GM12865 (cell line): ENCODE results near the gene RNF214.

Experiments used
- DNase-seq: peaks from one replicate; pipeline ENCODE4 v3.0.0; 2010; ENCODE audit warnings: low read depth
- H3K4me3 ChIP-seq: 2 replicates; pipeline ENCODE4 v1.5.1; 2011; ENCODE audit warnings: mild to moderate bottlenecking, low read depth, low read length, control low read depth
- CTCF ChIP-seq: IDR thresholded peaks from 2 replicates; pipeline ENCODE4 v1.5.1; 2011; ENCODE audit warnings: low read length, control low read depth, low read depth, inconsistent platforms; ENCODE audit not compliant: insufficient read depth; ENCODE audit errors: missing control alignments

The RNF214 gene

DNA sequence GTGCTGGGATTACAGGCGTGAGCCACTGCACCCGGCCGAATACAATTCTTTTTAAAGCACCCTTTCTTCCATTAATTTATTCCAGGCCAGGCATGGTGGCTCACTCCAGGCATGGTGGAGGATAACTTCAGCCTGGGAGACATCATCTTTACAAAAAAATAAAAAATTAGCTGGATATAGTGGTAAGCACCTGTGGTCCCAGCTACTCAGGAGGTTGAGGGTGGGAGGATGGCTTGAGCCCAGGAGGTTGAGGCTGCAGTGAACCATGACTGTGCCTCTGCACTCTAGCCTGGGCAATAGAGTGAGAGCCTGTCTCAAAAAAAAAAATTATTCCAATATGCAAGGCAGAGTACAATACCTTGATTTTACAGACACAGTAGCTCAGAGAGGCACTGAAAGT is 21.9 kb upstream of the RNF214 start:
- no peak overlapping the region for H3K4me3 ChIP-seq
- TF ChIP-seq CTCF = no peak
- DNase-seq = no peak

DNA sequence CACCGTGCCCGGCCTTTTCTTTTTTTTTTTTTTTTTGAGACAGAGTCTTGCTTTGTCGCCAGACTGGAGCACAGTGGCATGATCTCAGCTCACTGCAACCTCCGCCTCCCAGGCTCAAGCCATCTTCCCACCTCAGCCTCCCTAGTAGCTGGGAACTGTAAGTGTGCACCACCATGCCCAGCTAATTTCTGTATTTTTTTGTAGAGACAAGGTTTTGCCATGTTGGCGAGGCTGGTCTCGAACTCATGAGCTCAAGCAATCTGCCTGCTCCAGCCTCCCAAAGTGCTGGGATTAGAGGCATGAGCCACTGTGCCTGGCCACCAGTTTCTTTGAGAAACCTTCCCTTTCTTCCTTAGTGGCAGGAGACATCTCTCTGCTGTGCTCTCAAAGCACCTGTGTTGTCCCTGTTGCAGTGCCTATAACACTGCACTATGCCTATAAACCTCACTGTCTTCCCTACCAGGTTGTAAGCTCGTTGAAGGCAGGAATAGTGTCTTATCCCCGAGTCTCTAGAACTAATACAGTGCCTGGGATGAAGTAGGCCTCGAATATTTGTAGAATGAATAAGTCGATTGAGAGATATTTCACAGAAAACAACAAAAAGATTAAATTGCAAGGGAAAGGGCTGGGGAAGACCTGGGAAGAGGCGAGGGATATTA is 19.6 kb upstream of the RNF214 start:
- no peak for TF ChIP-seq CTCF
- no peak overlapping the region for H3K4me3 ChIP-seq
- no peak for DNase-seq

GRCh38 chr11:117214404-117215110 is 17.9 kb upstream of the RNF214 start:
- no peak overlapping the region for H3K4me3 ChIP-seq
- TF ChIP-seq CTCF = no peak
- no peak for DNase-seq

- H3K4me3 ChIP-seq = no peak overlapping the region
- DNase-seq = no peak
- no peak for TF ChIP-seq CTCF
Observed at GRCh38 chr11:117217141-117218084, 15.1 kb upstream of the RNF214 start.

GRCh38 chr11:117218133-117218915 is 14.1 kb upstream of the RNF214 start:
- no peak for DNase-seq
- no peak for TF ChIP-seq CTCF
- H3K4me3 ChIP-seq = no peak overlapping the region

GRCh38 chr11:117219001-117219400 is 13.5 kb upstream of the RNF214 start:
- no peak overlapping the region for H3K4me3 ChIP-seq
- TF ChIP-seq CTCF = no peak
- no peak for DNase-seq
